Activated CD4-positive, alpha-beta T cell treated with anti-CD3 and anti-CD28 coated beads, Interleukin-2, amount 50 U/mL, for 4 hours (primary cell): ENCODE results near the gene MAPK11.

ENCODE experiments used
- DNase-seq, 2 experiments: peaks; one replicate each; pipeline ENCODE4 v3.0.0-alpha.2; 2020

MAPK11 gene

DNA sequence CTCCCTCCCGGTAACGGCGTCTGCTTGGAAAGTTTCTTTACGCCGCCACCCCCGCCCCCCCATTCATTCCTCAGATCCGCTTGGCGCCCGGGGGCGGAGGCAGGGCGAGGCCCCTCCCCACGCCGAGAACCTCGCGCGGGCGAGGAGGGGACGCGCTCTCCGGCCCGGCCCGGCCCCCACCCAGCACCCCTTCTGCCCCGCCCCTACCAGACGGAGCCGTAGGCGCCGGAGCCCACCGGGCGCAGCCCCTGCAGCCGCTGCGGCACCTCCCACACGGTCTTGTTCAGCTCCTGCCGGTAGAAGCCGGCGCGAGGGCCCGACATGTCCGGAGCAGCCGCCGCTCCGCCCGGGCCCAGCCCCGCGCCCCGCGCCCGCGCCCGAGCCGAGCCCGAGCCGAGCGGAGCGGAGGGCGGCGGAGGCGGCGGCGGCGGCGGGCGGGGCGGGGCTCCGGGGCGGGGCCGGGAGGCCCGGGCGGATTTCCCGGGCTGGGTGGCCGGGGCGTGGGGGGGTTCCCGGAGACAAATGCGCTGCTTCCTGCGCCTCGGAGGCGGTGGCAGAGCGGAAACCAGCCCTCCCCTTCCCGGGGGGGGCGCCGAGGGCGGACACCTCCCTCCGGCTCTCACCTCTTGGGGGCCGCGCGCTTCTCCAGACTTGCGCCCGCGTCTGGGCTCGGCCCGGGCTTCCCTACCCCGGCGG is at the start of gene MAPK11:
Gene MAPK11, minus strand, starts transcription at position 411 of the 696 bp plus-strand sequence. Its CDS starts 88 bp downstream, at position 323.
- DNase-seq = peak; percentile 60 to 67

DNA sequence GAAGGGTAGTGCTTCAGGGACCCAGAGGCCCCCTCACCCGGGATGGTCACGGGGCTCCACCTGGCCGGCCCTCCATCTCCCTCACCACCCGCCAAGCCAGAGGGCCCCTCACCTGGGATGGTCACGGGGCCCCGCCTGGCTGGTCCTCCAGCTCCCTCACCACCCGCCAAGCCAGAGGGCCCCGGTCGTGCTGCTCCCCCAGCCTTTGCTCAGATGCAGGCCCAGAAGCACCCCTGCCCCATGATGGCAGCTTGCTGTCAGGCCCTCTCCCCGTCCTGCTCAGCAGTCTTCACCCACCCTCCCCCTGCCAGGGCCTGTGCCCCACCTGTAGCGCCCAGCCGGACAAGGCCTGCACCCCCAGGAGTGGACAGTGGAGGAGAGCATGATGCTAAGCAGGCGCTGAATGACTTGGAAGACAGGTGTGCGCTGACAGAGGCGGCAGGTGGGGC is 49.3 kb upstream of the MAPK11 start:
- DNase-seq = no peak

DNA sequence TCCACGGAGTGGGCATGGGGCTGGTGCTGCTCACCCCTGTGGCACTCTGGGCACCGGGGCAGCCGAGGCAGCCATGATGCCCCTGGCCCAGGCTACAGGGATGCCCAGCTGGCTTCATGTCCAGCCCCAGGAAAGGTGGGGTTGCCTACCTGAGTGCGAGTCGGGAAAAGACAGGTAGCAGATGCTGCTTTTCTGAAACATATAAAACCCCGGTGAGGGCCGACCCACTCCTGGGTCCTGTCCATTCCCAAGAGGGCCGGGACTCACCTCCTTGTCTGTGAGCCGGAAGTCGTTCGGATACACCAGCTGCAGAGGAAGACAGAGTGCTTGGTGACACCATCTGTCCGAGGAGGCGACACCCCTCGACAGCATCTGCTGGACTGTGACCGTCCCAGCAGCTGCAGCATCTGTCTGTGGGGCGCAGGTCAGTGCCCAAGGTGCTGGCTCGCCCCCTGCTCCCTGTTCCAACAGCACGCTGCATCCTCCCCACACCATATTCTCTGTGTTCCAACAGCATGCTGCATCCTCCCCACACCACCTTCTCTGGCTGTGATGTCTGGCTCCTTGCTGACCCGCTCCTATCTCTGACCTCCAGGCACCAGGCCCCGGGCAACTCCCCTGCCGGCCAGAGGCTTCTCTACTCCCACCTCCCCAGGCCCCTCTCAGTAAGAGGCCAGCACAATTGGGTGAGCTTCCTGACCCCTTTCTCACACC is 48.7 kb upstream of the MAPK11 start:
- no peak for DNase-seq

DNA sequence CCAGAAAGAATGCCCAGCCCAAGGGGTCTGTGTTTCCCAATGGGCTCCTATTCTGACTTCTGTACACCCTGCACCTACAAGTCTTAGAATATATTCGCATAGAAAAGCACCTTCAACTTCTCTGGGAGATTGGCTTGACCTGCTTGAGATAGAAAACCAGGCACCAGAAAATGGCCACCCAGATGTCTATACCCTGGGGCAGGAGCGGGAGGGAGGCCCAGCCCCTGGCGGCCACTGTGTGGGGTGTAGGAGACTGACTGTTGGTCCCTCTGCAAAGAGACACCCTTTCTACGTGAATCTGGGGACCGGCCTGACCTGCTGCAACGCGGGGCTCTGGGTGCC is 48.1 kb upstream of the MAPK11 start:
- no peak for DNase-seq

DNA sequence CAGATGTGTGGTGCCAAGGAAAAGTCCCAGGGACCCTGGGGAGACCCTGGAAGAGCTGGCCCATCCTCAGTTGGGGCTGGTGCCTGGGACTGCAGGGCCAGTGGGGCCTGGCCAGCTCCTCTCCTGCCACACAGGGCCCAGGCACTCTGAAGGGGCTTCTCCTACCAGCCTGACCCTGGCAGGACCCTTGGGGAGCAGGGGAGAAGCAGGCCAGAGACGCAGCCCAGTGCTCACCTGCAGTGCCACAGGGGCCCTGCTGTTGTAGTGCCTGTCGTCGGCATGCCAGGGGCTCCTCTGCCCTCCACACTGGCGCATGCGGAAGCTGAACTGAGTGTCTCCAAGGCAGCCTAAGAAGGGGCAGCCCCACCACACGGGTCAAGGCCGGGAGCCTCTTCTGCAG is 47.5 kb upstream of the MAPK11 start:
- no peak for DNase-seq

DNA sequence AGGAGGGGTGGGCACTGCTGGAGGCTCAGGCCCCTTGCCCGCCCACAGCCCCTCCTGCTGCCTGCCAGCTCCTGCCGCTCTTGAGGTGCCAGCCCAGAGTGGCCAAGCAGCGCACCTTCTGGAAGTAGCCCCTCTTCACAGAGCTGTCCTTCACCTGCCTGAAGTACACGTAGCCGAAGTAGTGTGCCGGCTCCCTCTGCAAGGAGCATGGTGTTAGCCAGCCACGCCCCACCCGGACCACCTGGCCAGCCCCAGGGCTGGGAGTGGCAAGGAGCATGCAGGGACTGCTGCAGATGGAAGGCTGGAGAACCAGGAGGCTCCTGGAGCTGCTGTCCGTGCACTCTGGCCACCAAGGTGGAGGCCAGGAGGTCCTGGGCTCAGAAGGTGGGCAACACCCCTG is 47.0 kb upstream of the MAPK11 start:
- DNase-seq = no peak

DNA sequence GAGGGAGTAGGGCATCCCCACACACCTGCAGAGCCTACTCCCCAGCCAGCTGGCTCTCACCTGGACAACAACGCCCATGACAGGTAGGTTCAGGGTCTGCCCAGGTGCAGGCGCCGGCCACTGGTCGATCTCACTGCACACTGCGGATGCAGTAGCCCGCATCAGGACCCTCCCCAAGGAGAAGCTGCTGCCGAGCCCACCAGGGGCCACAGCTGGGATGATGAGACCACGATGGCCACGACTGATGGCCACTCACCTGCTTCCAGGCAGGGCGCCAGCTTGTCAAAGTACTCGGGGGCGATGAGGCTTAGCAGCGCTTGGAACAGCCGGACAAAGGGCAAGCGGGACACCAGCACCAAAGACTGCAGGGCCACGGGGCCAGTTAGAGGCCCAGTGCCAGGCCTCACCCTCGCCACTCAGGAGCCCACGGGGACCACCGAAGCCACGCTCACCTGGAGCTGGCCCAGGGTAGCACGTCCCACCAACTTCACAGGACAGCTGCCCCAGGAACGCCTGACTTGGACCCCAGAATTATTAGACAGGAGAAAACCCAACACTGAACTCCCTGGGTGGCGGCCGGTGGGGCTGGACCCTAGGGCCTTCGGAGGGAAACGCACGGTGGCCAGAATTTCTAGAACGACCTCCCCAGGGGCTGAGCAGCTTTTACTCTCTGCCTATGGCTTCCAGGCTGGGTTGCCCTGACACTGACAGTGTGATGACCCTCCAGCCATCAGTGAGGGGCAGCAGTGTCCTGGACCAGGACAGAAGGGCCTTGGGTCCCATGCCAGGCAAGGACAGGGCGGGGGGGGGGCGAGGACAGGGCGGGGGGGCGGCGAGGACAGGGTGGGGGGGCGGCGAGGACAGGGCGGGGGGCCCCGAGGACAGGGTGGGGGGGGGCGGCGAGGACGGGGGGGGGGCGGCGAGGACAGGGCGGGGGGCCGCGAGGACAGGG is 46.2 kb upstream of the MAPK11 start:
- no peak for DNase-seq

DNA sequence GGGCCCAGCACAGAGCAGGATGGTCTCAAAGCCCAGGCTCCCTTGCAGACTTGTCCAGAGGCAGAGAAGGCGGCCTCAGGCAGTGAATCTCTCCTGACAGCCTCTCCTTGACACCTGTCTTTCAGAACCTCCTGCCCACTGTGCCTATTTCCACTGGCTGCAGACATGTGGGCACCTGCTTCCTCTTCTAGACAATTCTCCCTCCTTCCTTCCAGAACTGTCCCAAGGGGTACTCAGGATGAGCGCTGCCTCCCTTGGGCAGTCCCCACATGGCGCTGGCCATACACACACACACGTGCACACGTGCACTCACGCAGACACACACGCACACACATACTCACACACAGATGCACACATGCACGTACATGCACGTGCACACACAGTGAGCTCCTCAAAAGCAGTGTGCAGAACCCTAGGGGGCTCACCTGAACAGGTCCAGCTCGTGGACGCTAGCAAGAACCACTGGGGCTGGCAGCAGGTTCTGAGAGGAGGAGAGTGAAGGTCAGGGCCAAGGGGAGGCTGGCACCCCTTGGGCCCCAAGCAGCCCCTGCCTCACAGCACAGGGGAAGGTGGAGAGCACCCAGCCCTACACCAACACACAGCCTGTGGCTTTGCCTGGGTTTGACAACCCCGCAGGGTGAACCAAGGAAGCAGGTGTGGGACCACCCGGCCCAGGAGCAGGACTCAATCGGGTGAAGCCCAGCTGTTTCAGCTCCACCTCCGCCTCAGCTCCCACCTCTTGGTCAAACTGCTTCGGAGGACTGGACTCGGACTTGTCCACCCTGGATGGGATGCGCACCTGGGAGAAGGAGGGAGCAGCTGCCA is 45.3 kb upstream of the MAPK11 start:
- DNase-seq = no peak

DNA sequence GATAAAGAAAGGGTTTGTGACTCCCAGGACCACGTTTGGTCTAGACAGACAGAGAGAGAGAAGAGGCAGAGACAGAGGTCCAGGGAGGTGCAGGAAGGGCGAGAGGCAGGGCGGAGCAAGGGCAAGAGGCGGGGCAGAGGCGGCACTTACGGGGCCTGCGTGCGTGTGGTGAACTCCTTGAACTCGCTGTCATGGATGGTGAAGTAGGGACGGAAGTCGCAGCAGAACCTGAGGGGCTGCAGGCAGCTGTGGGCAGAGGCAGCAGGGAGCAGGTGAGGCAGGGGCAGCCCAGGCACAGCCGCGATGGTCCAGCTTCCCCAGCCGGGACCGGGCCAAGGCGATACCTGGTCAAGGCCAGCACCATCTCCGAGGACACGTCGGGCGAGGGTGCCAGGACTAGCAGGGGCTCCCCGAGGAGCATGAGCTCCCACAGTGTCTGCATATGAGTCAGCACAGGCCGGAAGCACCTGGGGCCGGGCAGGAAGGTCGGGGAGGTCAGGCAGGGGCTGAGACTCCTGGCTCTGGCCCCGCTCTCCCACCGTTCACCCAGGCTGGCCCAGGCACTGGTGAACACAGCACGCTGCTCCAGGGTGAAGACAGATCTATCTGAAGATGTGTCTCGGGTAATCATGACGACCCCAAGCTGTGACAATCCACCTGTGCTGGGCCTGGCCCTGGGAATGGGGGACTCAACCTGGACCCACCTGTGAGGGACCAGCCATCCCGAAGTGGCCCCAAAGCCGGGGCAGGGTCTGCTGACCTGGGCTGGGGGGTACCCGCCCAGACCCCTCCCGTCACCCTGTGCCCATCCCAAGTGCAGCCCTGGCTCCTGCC is 44.5 kb upstream of the MAPK11 start:
- peak; percentile 59 to 63 for DNase-seq

DNA sequence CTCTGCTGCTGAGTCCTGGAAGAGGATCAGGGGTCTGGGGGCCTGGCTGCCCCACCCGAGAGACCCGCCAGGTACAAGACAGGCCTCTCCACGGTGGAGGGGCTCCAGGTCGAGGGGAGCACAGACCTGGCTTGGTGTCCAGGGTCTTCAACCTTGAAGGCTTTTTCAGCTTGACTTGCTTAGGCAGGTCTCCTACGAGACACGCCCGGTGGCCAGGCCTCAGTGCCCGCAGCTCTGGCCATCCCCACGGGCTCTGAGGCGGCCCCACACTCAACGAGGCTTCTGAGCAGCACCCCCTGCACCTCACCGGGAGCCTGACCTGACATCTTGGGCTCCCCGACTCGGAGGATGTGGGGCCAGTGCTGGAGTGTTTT is 43.9 kb upstream of the MAPK11 start:
- DNase-seq = no peak

DNA sequence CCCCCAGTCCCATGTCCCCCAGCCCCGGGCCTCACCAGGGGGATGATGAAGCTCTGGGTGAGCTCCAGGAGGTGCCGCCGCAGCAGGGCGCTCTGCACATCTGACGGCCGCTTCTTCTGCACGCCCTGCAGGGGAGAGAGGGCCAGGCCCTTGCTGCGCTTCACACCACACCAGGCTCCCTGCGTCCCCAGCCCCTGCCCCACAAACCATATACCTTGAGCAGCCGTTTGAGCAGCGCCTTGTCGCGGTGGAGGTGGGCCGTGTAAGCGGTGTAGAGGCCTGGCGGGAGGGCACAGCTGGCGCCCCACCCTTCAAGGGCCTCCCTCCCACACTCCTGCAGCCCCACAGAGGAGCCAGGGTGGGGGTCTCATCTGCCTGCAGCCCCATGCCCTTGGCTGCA is 43.4 kb upstream of the MAPK11 start:
- DNase-seq = no peak

DNA sequence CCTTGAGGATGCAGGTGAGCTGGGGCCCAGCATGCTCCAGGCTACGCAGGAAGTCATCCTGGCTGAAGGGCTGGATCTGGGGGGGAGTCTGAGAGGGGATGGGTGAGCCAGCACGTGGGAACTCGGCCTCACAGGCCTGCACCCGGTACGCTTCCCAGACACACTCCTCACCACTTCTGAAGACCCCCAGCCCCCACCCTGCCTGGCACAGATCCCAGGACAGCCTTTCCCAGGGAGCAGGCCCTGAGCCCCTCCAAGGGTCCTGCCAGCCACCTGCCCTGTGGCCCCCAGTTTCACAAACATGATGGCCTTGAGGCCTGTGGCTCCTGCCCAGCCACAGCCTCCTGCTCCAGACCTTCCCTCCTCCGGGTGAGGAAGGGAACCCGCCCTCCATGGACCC is 42.8 kb upstream of the MAPK11 start:
- DNase-seq = no peak

DNA sequence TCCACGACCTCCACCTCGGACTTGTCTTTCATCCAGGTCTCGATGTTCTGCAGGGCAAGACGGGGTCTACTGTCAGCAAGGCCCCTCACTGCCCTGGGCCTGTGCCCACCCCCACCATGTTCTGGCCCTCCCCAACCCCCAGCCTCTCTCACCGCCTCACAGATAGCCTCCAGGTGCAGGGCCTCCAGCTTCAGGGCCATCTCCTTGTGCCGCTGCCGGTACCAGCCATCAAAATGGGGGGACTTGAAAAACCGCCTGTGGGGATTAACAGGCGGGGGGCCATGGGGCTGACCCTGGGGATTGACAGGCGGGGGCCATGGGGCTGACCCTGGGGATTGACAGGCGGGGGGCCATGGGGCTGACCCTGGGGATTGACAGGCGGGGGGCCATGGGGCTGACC is 42.2 kb upstream of the MAPK11 start:
- DNase-seq = no peak

DNA sequence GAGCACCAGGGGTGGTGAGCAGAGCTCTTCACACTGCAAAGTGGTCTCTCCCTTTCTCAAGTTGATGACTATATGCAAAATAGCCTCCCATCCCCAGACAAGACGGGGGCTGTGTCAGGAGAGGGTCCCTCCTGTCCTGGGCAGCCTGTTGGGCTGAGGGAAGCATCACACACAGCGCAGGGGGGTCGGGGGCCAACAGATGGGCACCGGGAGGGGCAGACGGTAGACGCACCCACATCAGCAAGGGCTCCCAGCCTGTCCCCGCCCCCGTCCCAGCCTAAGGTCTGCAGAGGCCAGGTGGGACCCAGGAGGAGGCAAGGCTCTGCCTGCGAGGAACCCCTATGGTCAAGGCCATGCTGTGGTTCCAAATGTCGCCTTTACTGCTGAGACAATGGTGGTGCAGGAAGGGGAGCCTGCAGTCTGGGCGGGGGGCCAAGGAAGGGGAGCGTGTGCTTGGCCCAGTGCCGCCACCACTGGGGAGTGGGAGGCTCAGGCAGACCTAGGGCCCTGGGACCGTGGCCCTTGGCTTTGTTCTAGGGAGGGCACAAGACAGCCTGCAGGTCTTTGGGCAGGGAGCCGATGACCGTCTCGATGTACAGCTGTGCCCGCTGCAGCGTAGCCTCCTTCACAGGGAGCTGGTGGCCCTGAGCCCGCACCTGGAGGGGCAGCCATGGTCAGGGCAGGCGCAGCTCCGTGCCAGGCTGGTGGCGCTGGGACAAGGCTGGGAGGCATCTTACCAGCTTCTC is 41.6 kb upstream of the MAPK11 start:
- no peak for DNase-seq

DNA sequence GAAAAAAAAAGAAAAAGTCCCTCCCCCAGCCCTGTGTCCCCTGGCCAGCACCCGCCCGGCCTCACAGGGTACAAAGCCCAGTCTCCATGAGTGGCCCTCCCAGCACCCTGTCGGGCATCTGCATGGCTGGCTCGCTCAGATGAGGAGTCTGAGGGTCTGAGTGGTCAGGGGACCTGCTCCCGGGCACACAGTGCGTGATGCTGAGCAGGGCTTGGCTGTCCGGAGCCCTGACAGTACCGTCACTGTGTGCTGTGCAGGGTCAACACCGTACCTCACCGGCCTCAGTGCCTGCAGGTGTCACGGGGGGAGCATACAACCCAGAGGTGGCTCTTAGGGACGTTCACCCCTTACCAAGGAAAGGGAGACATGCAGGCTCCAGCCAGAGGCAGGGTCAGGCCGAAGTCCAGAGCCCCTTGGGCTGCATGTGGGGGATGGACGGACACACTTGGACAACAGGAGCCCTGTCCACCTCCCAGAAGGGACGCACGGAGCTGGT is 40.8 kb upstream of the MAPK11 start:
- no peak for DNase-seq

DNA sequence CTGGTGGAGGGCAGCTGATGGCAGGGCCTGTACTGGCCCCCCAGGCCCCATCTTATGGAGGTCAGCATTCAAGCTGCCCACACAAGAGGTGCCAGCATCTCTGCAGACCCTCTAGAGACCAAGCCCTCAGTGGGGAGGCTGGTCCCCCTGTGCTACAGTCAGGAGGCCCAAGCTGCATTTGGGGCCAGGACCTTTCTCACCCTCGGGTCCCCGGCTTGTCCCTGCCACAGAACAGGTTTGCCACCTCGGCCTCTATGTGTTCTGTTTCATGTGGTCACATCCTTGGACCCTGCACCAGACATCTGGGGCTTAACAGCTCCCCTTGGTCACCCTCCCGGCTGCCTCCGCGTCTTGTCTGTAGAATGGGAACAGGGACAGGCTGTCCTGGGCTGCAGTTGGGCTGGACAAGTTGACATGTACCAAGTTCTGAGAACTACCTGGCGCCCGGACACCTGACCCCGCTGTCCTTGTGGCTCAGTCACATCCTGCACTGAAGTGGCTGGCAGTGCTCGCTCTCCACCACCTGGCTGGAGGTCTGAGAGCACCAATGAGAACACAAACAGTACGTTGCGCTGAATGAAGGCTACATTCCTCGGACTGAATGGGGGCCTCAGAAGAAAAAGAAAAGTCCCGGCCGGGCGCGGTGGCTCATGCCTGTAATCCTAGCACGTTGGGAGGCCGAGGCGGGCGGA is 40.0 kb upstream of the MAPK11 start:
- DNase-seq = no peak

DNA sequence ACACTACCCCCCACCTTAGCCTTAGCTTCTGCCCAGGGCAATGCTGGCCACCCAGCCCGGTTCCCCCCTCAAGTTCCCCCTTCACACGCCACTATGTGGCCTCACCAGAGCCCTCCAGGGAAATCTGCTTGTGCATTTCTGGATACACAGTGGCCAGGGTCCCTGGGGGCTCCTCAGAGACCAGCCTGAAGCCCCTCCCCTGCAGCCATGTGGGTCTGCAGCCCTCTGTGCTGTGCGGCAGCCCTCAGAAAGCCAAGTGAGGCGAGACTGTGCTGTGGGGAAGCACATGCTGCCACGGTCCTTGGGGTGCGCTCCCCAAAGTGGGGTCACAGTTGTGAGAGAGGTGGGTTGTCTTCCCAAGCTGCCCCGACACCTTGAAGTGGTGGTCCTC is 39.4 kb upstream of the MAPK11 start:
- DNase-seq = no peak

DNA sequence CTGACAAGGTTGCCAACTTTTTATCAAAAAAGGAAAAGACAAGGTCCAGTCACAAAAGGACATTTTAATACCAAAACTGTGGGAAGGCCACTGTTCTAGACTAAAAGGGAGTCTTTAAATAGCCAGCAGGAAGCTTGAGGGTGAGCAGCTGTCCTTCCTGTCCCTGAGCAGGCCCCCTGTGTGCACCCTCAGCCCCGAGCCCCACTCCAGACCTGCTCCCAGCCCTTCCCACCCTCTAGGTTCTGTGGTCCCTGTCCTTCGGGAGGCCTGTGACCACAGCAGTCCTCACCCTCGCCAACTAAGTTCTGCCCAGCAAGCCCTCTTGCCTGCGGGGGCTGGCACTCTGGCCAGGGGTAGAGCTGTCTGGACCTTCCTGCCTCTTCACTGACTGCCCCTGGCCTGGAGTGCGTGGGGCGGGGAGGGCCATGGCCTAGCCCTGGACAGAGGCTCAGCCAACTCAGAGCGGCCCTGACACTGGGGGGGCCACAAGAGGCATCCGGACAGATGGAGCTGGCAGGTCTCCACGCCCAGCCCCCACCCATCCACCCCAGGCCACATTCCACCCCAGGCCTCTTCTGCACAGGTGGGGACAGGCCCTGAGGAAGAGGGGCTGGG is 38.9 kb upstream of the MAPK11 start:
- no peak for DNase-seq

DNA sequence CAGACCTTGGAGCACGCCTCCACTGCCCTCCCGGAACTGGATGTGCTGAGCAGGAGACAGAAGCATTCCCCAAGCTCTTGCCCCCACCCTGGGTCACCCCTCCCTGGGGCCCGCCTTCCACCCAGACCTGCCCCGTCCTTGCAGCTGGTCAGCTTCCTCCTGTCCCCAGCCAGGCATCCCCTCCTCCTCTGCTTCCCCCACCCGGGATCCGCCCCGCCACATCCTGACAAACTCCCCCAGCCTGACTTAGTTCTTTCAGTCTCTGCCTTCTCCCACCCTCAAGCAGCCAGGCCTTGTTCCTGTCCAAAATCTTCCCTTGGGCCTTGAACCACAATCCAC is 38.4 kb upstream of the MAPK11 start:
- no peak for DNase-seq
